Stimulated activated CD4-positive, alpha-beta T cell treated with anti-CD3 and anti-CD28 coated beads, Interleukin-1b, Interleukin-23, amount 100 ng/mL, for 24 hours (primary cell): ENCODE measurements around the gene COMMD6.

Experiments used
- DNase-seq, 4 experiments: peaks; one replicate each; pipeline ENCODE4 v3.0.0-alpha.2; 2020; ENCODE audit warnings: low read depth in 4 of 4, low spot score in 1 of 4

COMMD6 gene

DNA sequence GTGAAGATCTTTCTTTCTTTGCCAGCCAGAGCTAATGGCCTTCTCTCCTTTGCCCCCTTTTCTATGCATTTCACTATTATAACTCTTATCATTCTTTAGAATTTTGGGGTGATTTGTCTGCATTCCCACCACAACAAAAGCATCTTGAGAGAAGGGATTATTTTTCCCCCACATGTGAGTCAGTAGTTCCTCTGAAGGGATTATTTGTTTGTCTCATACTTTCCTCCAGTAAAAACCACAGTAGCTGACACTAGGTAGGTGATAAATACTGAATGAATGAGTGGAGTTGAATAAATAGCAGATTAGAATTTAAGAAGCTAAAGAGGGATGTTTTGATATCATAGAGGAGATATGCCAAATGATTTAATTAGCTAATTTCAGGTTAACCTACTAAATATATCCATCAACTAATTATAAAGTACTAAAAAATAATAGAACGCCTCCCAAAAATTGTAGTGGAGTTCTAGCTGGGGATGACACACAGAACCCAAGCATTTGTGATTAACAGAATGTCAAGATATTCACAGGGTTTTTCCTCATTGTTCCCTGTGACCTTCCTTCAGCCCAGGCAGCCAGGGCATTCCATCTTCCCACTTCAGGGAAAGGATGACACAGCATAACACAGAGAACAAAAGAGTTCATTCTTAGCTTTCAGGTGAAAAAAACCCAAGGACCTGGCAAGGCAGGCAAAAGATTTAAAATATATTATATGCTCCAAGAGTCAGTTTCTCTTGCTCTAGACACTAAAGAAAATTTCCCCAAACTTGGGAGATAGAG lies 52.2 kb downstream of the COMMD6 start:
- no peak for DNase-seq

DNA sequence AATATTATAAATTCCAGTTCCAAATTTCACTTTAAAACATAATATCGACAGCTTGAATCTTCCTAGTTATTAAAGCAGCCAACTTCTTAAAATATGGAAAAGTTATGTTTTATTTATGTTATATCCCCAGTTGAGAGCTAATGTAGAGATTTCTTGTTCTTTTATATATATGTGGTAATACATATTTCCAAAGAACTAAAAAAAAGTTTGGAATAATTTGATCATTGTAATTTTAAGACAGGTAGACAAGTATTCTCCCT lies 54.9 kb downstream of the COMMD6 start:
- no peak for DNase-seq

DNA sequence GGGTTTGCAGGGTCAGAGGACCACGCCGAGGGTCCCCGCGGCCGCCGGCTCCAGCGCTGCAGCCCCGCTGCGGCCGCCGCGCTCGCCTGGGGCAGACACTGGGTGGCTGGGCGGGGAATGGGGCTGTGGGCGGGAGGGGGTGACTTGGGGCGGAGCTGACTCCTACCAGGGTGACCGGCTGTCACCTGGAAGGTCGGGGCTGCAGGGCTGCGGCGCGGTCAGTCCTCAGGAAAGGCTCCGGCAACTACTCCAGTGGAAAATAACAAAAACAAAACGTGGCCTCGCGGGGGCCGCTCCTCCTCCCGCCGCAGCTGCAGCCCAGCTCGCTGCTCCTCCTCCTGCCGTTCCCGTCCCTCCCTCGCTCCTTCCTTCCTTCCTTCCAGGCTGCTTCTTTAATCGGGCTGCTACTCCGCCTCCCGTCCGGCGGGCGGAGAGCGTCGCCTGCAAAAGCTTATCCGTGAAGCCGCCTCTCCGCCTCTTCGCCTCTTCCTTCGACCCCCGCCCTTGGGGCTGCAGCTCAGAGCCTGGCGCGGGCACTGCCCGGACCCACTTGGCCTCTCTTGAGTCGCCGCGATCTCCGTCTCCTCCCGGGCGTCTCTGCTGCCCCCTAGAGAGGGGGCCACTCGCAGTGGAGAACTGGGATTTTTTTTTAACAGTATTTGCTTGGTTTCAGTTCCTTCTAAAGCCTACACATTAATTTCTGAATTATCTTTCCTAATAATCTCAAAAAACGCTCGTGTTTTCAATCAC lies 55.4 kb downstream of the COMMD6 start, which contains the start of gene TBC1D4:
Gene TBC1D4 (minus strand): TSS at position 100 of the 750 bp plus-strand sequence. CDS start 402 bp downstream, outside the sequence.
- DNase-seq: peak in 2 of 4 experiments; percentile 18 to 41

DNA sequence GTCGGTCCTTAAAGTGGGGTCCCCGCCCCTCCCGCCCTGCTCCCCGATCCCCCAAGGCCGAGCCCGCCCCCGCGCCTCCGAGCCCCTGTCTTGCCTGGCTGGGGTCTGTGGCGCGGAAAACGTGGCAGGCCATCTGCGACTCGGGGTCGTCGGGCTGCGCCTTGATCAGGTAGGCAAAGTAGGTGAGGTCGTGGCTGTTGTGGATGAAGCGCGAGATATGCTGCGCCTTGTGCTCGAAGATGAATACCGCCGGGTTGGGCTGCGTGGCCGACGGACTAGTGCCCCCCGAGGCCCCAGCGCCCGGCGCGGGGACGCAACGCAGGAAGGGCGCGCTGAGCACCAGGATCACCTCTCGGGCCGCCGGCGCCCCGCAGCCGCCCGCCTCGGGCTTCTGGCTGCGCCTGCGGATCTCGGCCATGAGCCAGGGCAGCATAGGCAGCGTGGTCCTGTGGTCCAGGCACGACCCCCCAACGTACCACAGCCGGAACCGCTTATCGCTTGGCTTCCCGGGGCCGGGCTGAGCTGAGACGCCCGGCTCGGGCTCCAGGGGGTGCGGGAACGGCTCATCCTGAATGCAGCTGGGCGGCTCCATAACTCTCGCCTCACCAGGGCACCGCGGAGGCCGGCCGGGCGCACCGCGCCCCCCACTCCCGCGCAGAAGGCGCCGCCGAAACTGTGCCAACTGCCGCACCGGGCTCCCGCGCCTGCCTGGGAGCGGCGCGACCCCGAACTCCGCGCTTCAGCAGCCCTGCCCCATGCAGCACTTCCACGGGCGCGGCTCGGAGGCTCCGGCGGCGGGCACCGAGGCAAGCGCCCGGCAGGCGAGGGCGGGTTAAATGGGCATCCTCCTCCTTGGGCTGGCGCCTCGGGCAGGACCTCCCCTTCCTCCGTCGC lies 56.2 kb downstream of the COMMD6 start:
- DNase-seq: peak in 2 of 4 experiments; percentile 4 to 13

DNA sequence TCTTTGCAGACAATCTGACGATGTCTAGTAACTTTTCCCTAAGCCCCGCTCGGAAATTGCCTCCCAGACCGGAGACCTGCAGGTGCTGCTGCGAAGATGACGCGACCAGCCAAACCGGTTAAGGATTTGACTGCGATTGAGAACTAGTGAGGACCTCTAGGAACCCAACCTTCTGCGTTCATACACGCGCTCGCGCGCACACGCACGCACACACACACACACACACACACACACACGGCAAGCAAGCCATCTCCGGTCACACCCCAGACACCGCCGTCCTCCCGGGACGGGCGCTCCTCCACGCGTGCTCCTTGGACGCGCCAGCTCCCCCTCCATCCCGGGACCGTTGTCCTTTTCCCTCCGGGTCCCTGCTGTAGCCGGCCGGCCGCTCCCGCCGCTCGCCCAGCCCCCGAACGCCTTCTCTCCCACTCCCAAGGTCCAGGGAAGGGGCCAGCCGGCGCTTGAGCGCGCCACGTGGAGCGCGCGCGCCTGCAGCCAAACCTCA lies 56.9 kb downstream of the COMMD6 start:
- peak in 2 of 4 experiments; percentile 4 to 5 for DNase-seq

GRCh38 chr13:75479102-75479740 lies 58.4 kb downstream of the COMMD6 start:
- no peak for DNase-seq

GRCh38 chr13:75478659-75479058 lies 59.0 kb downstream of the COMMD6 start:
- no peak for DNase-seq
